H1 (cell line): ENCODE data around the gene TC2N. TPM values are rescaled to one million over a fixed set of nuclear protein-coding genes. Genes with fewer than 3 reads are reported as not detected.

ENCODE experiments used
- CTCF ChIA-PET: fragments of 300-600 bp; sonication (Branson Sonifier 250); formaldehyde crosslinking; loops from one replicate; lab custom pipeline; 2021; ENCODE audit not compliant: partially characterized antibody; lab: Charles Lee
- POLR2A ChIA-PET: fragments of 300-600 bp; sonication (Branson Sonifier 250); formaldehyde crosslinking; loops from one replicate; lab custom pipeline; 2021; ENCODE audit warnings: inconsistent platforms; ENCODE audit not compliant: partially characterized antibody; lab: Charles Lee
- DNase-seq, 2 experiments: peaks; one replicate each; pipeline versions ENCODE4 v3.0.0 to v3.0.0-alpha.2; 2010 to 2022; ENCODE audit warnings: low spot score in 2 of 2, low read depth in 1 of 2, mixed read lengths in 1 of 2
- FAIRE-seq: peaks from 2 replicates; lab custom pipeline; 2011; peaks lifted over from hg19 to GRCh38; lab: Jason Lieb, UNC
- H2AFZ ChIP-seq: 2 replicates; pipeline ENCODE4 v1.8.1; 2012; ENCODE audit warnings: low read length, inconsistent platforms
- H2AK5ac ChIP-seq: 2 replicates; pipeline ENCODE4 v1.6.1; 2013; ENCODE audit warnings: low read depth, low read length
- H2BK120ac ChIP-seq: replicated peaks from 2 replicates; pipeline ENCODE3; 2013; ENCODE audit warnings: low read depth, low read length, inconsistent platforms
- H2BK12ac ChIP-seq: 2 replicates; pipeline ENCODE4 v1.6.1; 2013; ENCODE audit warnings: low read depth, low read length
- H2BK15ac ChIP-seq: 2 replicates; pipeline ENCODE4 v1.6.1; 2013; ENCODE audit warnings: low read length
- H2BK20ac ChIP-seq: 2 replicates; pipeline ENCODE4 v1.6.1; 2013; ENCODE audit warnings: low read length
- H2BK5ac ChIP-seq: 2 replicates; pipeline ENCODE4 v1.6.1; 2013; ENCODE audit warnings: low read depth, low read length
- H3K14ac ChIP-seq: 2 replicates; pipeline ENCODE4 v1.6.1; 2013; ENCODE audit warnings: inconsistent platforms; ENCODE audit not compliant: insufficient read length
- H3K18ac ChIP-seq: 2 replicates; pipeline ENCODE4 v1.6.1; 2013; ENCODE audit warnings: low read length; ENCODE audit errors: extremely low read depth
- H3K23ac ChIP-seq: 2 replicates; pipeline ENCODE4 v1.6.1; 2013; ENCODE audit warnings: inconsistent platforms; ENCODE audit not compliant: insufficient read length
- H3K23me2 ChIP-seq: 2 replicates; pipeline ENCODE4 v1.6.1; 2013; ENCODE audit warnings: low read depth, low read length
- H3K27ac ChIP-seq: 2 replicates; pipeline ENCODE4 v1.6.1; 2011; ENCODE audit warnings: low read depth, low read length, inconsistent platforms
- H3K27me3 ChIP-seq, 4 experiments: replicated peaks in 1 of 4; 1 replicate in 1 of 4; 2 replicates in 3 of 4; pipeline versions ENCODE4 v1.6.1 to v1.8.1; 2011 to 2013; ENCODE audit warnings: low read length in 3 of 4, mild to moderate bottlenecking in 3 of 4, inconsistent platforms in 2 of 4, mixed read lengths in 2 of 4, moderate library complexity in 1 of 4; ENCODE audit not compliant: control insufficient read depth in 3 of 4, insufficient read depth in 3 of 4; ENCODE audit errors: extremely low read depth in 1 of 4
- H3K36me3 ChIP-seq, 4 experiments: 2 replicates each; pipeline versions ENCODE4 v1.6.1 to v1.8.1; 2011 to 2013; ENCODE audit warnings: mild to moderate bottlenecking in 4 of 4, low read length in 3 of 4, moderate library complexity in 2 of 4, control low read depth in 1 of 4, inconsistent platforms in 1 of 4; ENCODE audit not compliant: insufficient read depth in 4 of 4, control insufficient read depth in 2 of 4
- H3K4ac ChIP-seq: replicated peaks from 2 replicates; pipeline ENCODE3; 2013; ENCODE audit warnings: low read length, low read depth, mixed read lengths, inconsistent platforms; ENCODE audit not compliant: insufficient read length
- H3K4me1 ChIP-seq, 4 experiments: replicated peaks in 1 of 4; 1 replicate in 1 of 4; 2 replicates in 3 of 4; pipeline versions ENCODE4 v1.6.1 to v1.8.1; 2011 to 2013; ENCODE audit warnings: low read length in 3 of 4, inconsistent platforms in 2 of 4, mixed read lengths in 1 of 4; ENCODE audit not compliant: insufficient read depth in 4 of 4, control insufficient read depth in 3 of 4
- H3K4me2 ChIP-seq, 2 experiments: 2 replicates each; pipeline versions ENCODE4 v1.6.1 to v1.8.1; 2011 to 2013; ENCODE audit warnings: low read depth in 2 of 2, low read length in 2 of 2, control low read depth in 1 of 2, inconsistent platforms in 1 of 2, mild to moderate bottlenecking in 1 of 2; ENCODE audit not compliant: insufficient read depth in 1 of 2
- H3K4me3 ChIP-seq, 4 experiments: fragments of 200-600, 300-600 bp in 1 of 4; sonication (generic), shearing (Covaris generic), sonication (Bioruptor Twin) in 1 of 4; 2 replicates each; pipeline versions ENCODE4 v1.5.1 to v1.8.1; 2011 to 2016; ENCODE audit warnings: low read length in 4 of 4, low read depth in 3 of 4, control low read depth in 2 of 4, inconsistent platforms in 2 of 4, mild to moderate bottlenecking in 2 of 4, mixed read lengths in 1 of 4, moderate library complexity in 1 of 4; ENCODE audit not compliant: insufficient read depth in 2 of 4; ENCODE audit errors: extremely low read depth in 1 of 4
- H3K56ac ChIP-seq: replicated peaks from 2 replicates; pipeline ENCODE3; 2013; ENCODE audit warnings: low read depth, mild to moderate bottlenecking, mixed read lengths, low read length, inconsistent platforms; ENCODE audit not compliant: insufficient read length
- H3K79me1 ChIP-seq: 2 replicates; pipeline ENCODE4 v1.6.1; 2013; ENCODE audit warnings: low read depth, low read length, control low read depth
- H3K79me2 ChIP-seq, 2 experiments: 2 replicates each; pipeline versions ENCODE4 v1.6.1 to v1.8.1; 2012 to 2013; ENCODE audit warnings: low read length in 2 of 2, mild to moderate bottlenecking in 2 of 2, inconsistent platforms in 1 of 2; ENCODE audit not compliant: insufficient read depth in 2 of 2, control insufficient read depth in 1 of 2
- H3K9ac ChIP-seq, 4 experiments: replicated peaks in 1 of 4; 1 replicate in 1 of 4; 2 replicates in 3 of 4; pipeline versions ENCODE4 v1.6.1 to v1.8.1; 2011 to 2013; ENCODE audit warnings: low read depth in 3 of 4, low read length in 3 of 4, control low read depth in 2 of 4, mild to moderate bottlenecking in 2 of 4, moderate library complexity in 2 of 4, inconsistent platforms in 1 of 4; ENCODE audit errors: extremely low read depth in 1 of 4
- H3K9me3 ChIP-seq, 2 experiments: 2 replicates each; pipeline versions ENCODE4 v1.6.1 to v1.8.1; 2012 to 2013; ENCODE audit warnings: mild to moderate bottlenecking in 2 of 2, moderate library complexity in 2 of 2, control low read depth in 1 of 2, inconsistent platforms in 1 of 2, low read depth in 1 of 2, low read length in 1 of 2, mixed read lengths in 1 of 2; ENCODE audit not compliant: insufficient read depth in 2 of 2
- H4K20me1 ChIP-seq, 2 experiments: replicated peaks in 1 of 2; 2 replicates each; pipeline versions ENCODE3 to v1.8.1; 2011 to 2013; ENCODE audit warnings: inconsistent platforms in 2 of 2, low read length in 2 of 2, mild to moderate bottlenecking in 1 of 2; ENCODE audit not compliant: insufficient read depth in 2 of 2, control insufficient read depth in 1 of 2
- H4K5ac ChIP-seq: 2 replicates; pipeline ENCODE4 v1.6.1; 2013; ENCODE audit warnings: low read length, low read depth, mixed read lengths, inconsistent platforms; ENCODE audit not compliant: insufficient read length
- H4K8ac ChIP-seq: 2 replicates; pipeline ENCODE4 v1.8.0; 2013; ENCODE audit warnings: mild to moderate bottlenecking, moderate library complexity, low read length, inconsistent platforms; ENCODE audit not compliant: insufficient read depth; ENCODE audit errors: extremely low read depth
- H4K91ac ChIP-seq: replicated peaks from 2 replicates; pipeline ENCODE3; 2013; ENCODE audit warnings: low read length, mixed read lengths, inconsistent platforms; ENCODE audit not compliant: insufficient read length
- BCL11A ChIP-seq, 2 experiments: IDR thresholded peaks; one replicate each; pipeline ENCODE4 v1.6.1; 2011; ENCODE audit warnings: low read depth in 2 of 2, low read length in 2 of 2, mild to moderate bottlenecking in 2 of 2
- EP300 ChIP-seq, 2 experiments: IDR thresholded peaks; 1 replicate in 1 of 2; 2 replicates in 1 of 2; pipeline ENCODE4 v1.6.1; 2011 to 2012; ENCODE audit warnings: low read depth in 2 of 2, low read length in 2 of 2, mild to moderate bottlenecking in 2 of 2, borderline replicate concordance in 1 of 2, inconsistent platforms in 1 of 2, moderate library complexity in 1 of 2
- POLR2A ChIP-seq, 2 experiments: IDR thresholded peaks; 1 replicate in 1 of 2; 2 replicates in 1 of 2; pipeline ENCODE4 v1.6.1; 2011; ENCODE audit warnings: low read depth in 2 of 2, low read length in 2 of 2, mild to moderate bottlenecking in 2 of 2; ENCODE audit errors: control extremely low read depth in 1 of 2
- WGBS, 2 experiments: shearing (Covaris generic) in 1 of 2; methylation state at CpG; one replicate each; pipeline versions ENCODE4 v1.1.6 to v1.1.7; 2013 to 2015; ENCODE audit warnings: low lambda C conversion rate in 2 of 2, mixed read lengths in 2 of 2, inconsistent platforms in 1 of 2, low coverage in 1 of 2, missing lambda C conversion rate in 1 of 2; ENCODE audit not compliant: insufficient replicate concordance in 2 of 2, insufficient coverage in 1 of 2, insufficient read length in 1 of 2; ENCODE audit errors: extremely low coverage in 1 of 2, missing lambda C conversion rate in 1 of 2; 5-methylcytosine and 5-hydroxymethylcytosine counted together
- polyA plus RNA-seq, 7 experiments: library from polyadenylated mRNA; depleted of rRNA in 3 of 7; stranded (reverse) in 5 of 7; unstranded in 2 of 7; fragments of >200 nt in 5 of 7; fragments of 200-250 nt in 2 of 7; gene quantifications; 1 replicate in 5 of 7; 2 replicates in 1 of 7; 4 replicates in 1 of 7; pipeline versions ENCODE4 v1.2.1 to v1.2.3, GENCODE V29; 2011 to 2013; ENCODE audit warnings: missing spikeins in 2 of 7, mixed read lengths in 2 of 7
- total RNA-seq: library from RNA; stranded (reverse); fragmentation: NEBNext Ultra II Directional; extraction: Animal tissue kit (Norgen Biotek cat#: 25700); gene quantifications from 2 replicates; pipeline ENCODE4 v1.2.1, GENCODE V29; 2021

Gene TC2N
- total and polyA plus RNA-seq, 2 of the 8 experiments (the other 6 are each of a cell fraction or from before 2014, with no cell fraction given), result 9.7 to 36.2 TPM

DNA sequence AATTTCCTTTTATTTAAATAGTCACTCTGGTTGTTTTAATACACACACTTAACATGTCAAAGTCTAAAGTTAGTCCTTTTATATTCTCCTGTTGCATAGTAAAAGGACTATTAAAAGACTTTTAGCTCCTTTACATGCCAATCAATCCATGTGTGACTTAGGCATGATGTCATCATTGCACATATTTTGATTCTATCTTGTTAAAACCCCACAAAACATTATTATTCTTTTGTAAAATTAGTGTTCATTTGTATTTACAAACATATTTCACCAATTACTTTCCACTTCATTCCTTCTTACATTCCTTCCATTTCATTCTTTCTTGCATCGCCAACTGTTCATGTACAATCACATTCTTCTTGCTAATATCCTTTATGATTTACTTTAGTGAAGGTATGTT, 39.6 kb downstream of the TC2N start:
- Histone ChIP-seq H3K27ac (no peak overlapping the region), H3K4me3 (no peak overlapping the region), H4K20me1 (no peaks in the 10 kb centered on the region), H4K91ac (no peak overlapping the region), H3K79me1 (no peaks in the 10 kb centered on the region), H2BK5ac (no peak overlapping the region), H2AK5ac (no peak overlapping the region), H3K23me2 (no peaks in the 10 kb centered on the region), H2BK12ac (no peak overlapping the region), H3K4ac (no peak overlapping the region), H3K4me2 (no peak overlapping the region), H3K4me1 (peaks cover 0 to 4% (median 3%) of the 10 kb centered on the region in 4 experiments; a peak in 2 of 7 replicates), H3K14ac (no peak overlapping the region), H3K56ac (no peak overlapping the region), H4K8ac (no peak overlapping the region), H4K5ac (no peak overlapping the region), H3K9me3 (peaks cover 5% of the 10 kb centered on the region in 2 experiments; a peak in 2 of 4 replicates), H2BK20ac (no peak overlapping the region), H3K23ac (no peak overlapping the region), H3K27me3 (no peaks in the 10 kb centered on the region), H2BK120ac (no peak overlapping the region), H2AFZ (no peak overlapping the region), H3K36me3 (no peaks in the 10 kb centered on the region), H3K18ac (no peak overlapping the region), H2BK15ac (no peak overlapping the region), H3K9ac (no peak overlapping the region), H3K79me2 (peaks cover 0 to 73% of the 10 kb centered on the region in 2 experiments; a peak in 2 of 4 replicates)
- no peak for FAIRE-seq
- no peak for TF ChIP-seq POLR2A (IDR thresholded peaks at IDR 0.05; ENCODE audit: control extremely low read depth in 1 of 2, low read depth in 2 of 2, low read length in 2 of 2)
- TF ChIP-seq EP300 (IDR thresholded peaks at IDR 0.05; ENCODE audit: borderline replicate concordance in 1 of 2, low read depth in 2 of 2, low read length in 2 of 2), result no peak
- TF ChIP-seq BCL11A (IDR thresholded peaks at IDR 0.05; ENCODE audit: low read depth in 2 of 2, low read length in 2 of 2), result no peak
- DNase-seq, result no peak
- 100% methylated on average over 1 of the region's 1 CpG for WGBS, 2 experiments
- ChIA-PET POLR2A (no interaction called here), CTCF (no interaction called here)
